Measurements from ENCODE around the gene GARIN3.
"Not testable (repeated sequence)": the region's sequence is repeated elsewhere in the genome, so short reads cannot be mapped to it uniquely, and the experiment has no call there.

The GARIN3 gene

GRCh38 chr5:157166214-157167213 is at the start of gene GARIN3:
Gene GARIN3 (minus strand): TSS chr5:157166264. CDS start chr5:157166168, 96 bp downstream.
- no peak for DNase-seq

- DNase-seq: no peak
Measured at GRCh38 chr5:157215514-157216167, 49.6 kb upstream of the GARIN3 start.

GRCh38 chr5:157214861-157215513 is 48.9 kb upstream of the GARIN3 start:
- DNase-seq: no peak

GRCh38 chr5:157214415-157214814 is 48.4 kb upstream of the GARIN3 start:
- no peak for DNase-seq

GRCh38 chr5:157213527-157214243 is 47.6 kb upstream of the GARIN3 start:
- DNase-seq: no peak

GRCh38 chr5:157212307-157212706 is 46.2 kb upstream of the GARIN3 start:
- DNase-seq: no peak

- DNase-seq: not testable (repeated sequence)
Measured at GRCh38 chr5:157210652-157211051, 44.6 kb upstream of the GARIN3 start.

GRCh38 chr5:157205708-157206107 is 39.6 kb upstream of the GARIN3 start:
- no peak for DNase-seq

- DNase-seq: no peak
Measured at GRCh38 chr5:157204765-157205164, 38.7 kb upstream of the GARIN3 start.

GRCh38 chr5:157203417-157203816 is 37.4 kb upstream of the GARIN3 start:
- no peak for DNase-seq

GRCh38 chr5:157201857-157202256 is 35.8 kb upstream of the GARIN3 start:
- DNase-seq: no peak

GRCh38 chr5:157198277-157198986 is 32.4 kb upstream of the GARIN3 start:
- no peak for DNase-seq

- DNase-seq: no peak
Measured at GRCh38 chr5:157197086-157197485, 31.0 kb upstream of the GARIN3 start.

- DNase-seq: no peak
Measured at GRCh38 chr5:157196045-157196444, 30.0 kb upstream of the GARIN3 start.

- no peak for DNase-seq
Measured at GRCh38 chr5:157193699-157194424, 27.8 kb upstream of the GARIN3 start.

GRCh38 chr5:157189223-157189622 is 23.2 kb upstream of the GARIN3 start:
- DNase-seq: no peak

GRCh38 chr5:157188270-157188669 is 22.2 kb upstream of the GARIN3 start:
- DNase-seq: no peak

GRCh38 chr5:157187046-157187754 is 21.1 kb upstream of the GARIN3 start:
- DNase-seq: no peak

GRCh38 chr5:157186309-157187045 is 20.4 kb upstream of the GARIN3 start:
- DNase-seq: no peak

GRCh38 chr5:157185122-157185521 is 19.1 kb upstream of the GARIN3 start:
- not testable (repeated sequence) for DNase-seq

Measured in NCI-H345 (cell line).